ENCODE measurements around the gene ADIRF. TPM values are rescaled to one million over a fixed set of nuclear protein-coding genes. Genes with fewer than 3 reads are reported as not detected.
"Not testable (repeated sequence)": the region's sequence is repeated elsewhere in the genome, so short reads cannot be mapped to it uniquely, and the experiment has no call there.

The ADIRF gene
- total RNA-seq, 1 donor from 2014 or later: 43.2 TPM

GRCh38 chr10:86944471-86944870 is 23.8 kb upstream of the ADIRF start:
- DNase-seq (no peak), ATAC-seq (ENCODE audit: poor library complexity) (no peak)
- intact Hi-C loops (cut with DNase I): no loop called here

- ATAC-seq (ENCODE audit: poor library complexity) (no peak), DNase-seq (no peak)
- intact Hi-C loops (cut with DNase I): no loop called here
Observed at GRCh38 chr10:86944907-86945306, 23.4 kb upstream of the ADIRF start.

DNA sequence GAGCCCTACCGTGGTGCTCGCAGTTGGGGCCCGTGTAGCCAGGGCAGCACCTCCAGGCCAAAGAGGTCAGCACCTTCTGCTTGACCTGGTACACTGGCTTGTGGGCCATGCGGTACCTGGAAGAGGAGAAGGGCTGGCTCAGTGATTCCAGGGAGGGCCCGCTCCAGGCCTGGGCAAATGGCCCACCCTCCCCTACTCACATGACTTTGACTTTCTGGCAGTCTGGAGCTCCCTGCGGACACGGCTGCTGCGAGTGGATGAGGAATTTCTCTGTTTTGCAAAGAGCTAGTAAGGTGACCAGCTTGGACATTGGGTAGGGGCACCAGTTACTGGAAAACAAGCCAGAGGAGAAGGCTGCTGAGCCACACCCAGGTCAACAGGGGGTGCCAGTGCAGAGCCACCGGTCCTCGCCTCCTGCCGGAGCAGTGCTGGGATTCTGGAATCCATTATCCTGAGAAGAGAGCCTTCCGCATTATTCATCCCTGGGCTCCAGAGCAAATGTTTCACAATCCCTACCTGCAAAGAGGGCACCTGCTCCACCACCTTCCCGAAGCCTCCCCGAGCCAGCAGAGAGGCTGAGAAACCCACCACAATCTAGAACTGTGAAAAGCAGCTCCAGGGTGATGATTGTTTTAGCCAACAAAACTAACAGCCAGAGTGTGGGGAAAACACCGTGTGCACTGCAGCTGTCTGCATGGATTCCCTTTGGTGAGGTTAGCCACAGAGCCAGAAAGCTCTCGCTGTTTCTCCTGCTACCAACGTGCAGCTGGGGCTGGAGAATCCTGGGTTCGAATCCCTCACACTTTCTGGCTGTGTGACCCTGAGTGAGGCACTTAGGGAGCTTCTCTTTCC is 22.7 kb upstream of the ADIRF start:
- DNase-seq: peak; percentile 62

DNA sequence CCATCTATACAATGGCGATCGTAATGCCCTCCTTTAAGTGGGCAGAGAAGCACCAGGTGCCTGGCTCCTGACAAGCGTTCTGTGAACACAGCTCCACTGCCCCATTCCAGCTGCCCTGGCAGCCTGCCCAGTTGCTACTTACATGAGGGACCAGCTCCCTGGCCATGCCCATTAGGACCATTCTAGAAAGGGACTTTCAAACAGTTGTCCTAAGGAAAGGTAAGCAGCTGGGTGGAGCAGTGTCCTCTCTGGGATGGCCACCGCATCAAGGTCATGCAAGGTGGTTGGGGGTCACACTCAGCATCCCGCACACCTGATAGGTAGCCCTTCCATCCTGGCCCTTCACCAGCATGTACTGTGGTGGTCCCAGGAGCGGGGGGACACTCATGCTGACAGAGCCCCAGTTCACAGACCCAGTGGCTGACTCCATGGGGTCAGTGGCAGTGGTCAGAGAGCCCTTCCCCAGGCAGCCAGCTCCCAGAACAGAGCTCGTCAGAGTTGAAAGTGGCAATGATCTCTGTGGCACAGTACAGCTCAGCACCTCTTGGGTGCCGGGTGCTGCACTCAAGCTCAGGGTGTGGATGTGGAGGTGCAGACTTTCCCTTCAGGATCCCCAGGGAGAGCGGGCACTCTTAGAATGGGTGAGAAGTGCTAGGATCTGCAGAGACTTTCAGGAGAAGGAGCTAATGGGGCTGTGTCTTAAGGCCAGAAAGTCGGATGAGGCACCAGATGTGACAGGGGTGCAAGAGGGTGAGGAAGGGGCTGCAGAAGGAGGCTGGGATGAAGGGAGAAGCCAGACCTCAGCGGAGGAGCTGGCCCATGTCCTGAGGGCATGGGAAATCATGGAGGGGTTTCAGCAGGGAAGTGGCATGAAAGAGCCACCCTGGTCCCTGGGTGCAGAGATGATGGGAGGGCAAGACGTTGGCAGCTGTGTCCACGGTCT is 21.8 kb upstream of the ADIRF start:
- peak; percentile 39 for ATAC-seq (ENCODE audit: poor library complexity)
- peak; percentile 83 for DNase-seq
- intact Hi-C loops (cut with DNase I): no loop called here

More for the DNA sequence above, 22.7 kb upstream of the ADIRF start:
- ATAC-seq (ENCODE audit: poor library complexity): peak; percentile 48
- intact Hi-C loops (cut with DNase I): no loop called here

GRCh38 chr10:86947806-86948205 is 20.5 kb upstream of the ADIRF start:
- intact Hi-C loops (cut with DNase I); ATAC-seq (ENCODE audit: poor library complexity); DNase-seq: not testable (repeated sequence)

- DNase-seq (no peak), ATAC-seq (ENCODE audit: poor library complexity) (no peak)
- intact Hi-C loops (cut with DNase I): no loop called here
Observed at GRCh38 chr10:86950349-86950748, 17.9 kb upstream of the ADIRF start.

GRCh38 chr10:86951184-86951761 is 17.0 kb upstream of the ADIRF start:
- intact Hi-C loops (cut with DNase I): no loop called here
- DNase-seq (no peak), ATAC-seq (ENCODE audit: poor library complexity) (no peak)

DNA sequence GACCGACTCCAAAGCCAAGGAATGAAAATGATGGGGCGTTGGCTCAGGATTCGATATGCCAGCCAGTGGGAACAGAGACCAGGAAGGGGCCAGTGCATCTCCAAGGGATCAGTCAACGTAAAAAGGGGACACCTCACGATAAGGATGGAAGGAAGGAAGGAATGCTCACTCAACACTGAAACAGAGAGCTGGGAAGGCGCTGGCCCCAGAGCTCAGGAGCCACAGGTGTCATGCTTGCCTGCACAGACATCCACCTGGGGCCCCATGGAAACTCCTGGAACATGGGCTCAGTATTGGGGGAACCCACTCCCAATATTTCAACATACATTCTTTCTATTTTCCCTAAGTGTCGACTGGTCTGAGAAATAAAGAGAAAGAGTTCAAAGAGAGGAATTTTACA is 16.2 kb upstream of the ADIRF start:
- ATAC-seq (ENCODE audit: poor library complexity) (no peak), DNase-seq (no peak)
- intact Hi-C loops (cut with DNase I): no loop called here

DNA sequence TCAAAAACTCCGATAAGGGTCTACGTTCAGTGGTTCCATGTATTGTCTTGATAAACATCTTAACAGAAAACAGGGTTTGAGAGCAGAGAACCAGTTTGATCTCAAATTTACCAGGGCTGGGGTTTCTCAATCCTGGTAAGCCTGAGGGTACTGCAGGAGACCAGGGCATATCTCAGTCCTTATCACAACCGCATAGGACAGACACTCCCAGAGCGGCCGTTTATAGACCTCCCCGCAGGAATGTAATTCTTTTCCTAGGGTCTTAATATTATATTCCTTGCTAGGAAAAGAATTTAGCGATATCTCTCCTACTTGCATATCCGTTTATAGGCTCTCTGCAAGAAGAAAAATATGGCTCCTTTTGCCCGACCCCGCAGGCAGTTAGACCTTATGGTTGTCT is 15.6 kb upstream of the ADIRF start:
- ATAC-seq (ENCODE audit: poor library complexity); DNase-seq; intact Hi-C loops (cut with DNase I): not testable (repeated sequence)

DNA sequence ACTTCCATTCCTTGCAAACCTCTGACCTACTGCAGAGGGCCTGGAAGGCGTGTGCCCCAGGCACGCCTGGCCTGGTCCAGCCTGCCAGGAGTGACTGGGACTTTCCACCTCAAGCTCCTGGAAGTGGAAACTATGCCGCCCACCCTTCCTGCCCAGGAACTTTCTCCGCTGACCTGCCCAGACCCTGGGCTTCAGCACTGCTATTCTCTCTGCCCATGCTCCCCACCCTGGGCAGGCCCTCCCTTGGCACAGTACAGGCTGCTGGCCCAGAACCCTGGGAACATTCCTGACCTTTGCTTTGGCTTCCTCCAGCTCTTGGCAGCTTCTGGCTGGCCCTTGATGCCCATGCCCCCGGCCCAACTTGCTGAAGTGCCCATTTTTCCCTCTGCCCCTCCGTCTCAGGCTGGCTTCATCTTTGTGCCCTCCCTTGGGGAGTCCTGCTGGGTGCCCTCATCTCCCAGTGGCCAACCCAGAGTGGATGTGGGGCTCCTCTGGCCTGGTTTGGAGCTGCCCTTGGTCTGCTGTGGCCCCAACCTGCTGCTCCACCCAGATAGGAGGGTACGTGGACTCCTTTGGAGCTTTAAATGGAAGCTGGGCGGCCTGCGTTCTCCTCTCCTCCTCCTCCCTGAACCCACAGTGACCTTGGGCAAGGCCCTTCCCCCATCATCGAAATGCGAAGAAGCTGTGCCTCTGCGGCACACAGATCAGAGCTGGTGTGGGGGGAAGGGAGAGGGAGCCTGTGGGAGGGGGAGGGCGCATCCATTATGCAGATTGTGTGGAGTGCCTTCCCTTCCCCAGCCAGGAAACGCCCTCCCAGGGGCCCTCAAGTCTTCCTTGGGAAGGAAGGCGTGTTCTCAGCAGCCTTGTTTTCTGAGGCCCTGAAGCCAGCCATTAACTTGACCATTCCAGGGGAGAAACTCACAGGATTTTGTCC is 14.3 kb upstream of the ADIRF start:
- intact Hi-C loops (cut with DNase I): no loop called here
- peak; percentile 79 for DNase-seq
- peak; percentile 75 for ATAC-seq (ENCODE audit: poor library complexity)

- peak; percentile 34 for DNase-seq
- ATAC-seq (ENCODE audit: poor library complexity): no peak
- intact Hi-C loops (cut with DNase I): no loop called here
Observed at GRCh38 chr10:86954681-86955500, 13.4 kb upstream of the ADIRF start.

- ATAC-seq (ENCODE audit: poor library complexity): no peak
- peak; percentile 51 for DNase-seq
- intact Hi-C loops (cut with DNase I): no loop called here
Observed at GRCh38 chr10:86955501-86956194, 12.6 kb upstream of the ADIRF start.

DNA sequence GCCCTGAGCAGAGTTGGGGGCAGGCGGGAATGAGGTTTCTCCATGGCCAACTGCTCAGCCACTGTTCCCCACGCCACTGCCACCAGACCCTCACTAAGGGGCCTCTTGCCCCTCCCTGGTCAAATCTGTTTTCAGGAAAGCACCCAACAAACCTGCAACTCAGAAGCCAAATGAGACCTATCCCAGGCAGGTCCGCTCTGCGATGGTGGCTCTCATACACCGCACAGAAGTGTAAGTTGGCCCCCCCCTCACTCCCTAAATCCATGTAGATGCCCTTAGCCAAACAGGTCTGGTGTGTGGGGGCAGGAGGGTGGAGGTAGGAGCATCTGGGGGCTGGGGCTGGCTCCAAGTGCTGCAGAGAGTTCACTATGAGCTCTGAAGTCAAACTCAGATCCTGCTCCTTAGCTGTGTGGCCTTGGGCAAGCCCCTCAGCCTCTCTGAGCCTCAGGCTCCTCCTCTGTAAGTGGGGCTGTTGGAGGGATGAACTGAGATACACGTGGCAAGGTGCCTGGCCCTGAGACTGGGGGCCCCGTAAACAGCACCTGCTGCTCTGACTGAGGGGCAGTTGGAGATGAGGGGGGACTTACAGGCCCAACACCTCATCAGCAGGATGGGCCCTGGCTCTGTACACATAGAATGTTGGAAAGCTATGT is 12.0 kb upstream of the ADIRF start:
- intact Hi-C loops (cut with DNase I): no loop called here

DNA sequence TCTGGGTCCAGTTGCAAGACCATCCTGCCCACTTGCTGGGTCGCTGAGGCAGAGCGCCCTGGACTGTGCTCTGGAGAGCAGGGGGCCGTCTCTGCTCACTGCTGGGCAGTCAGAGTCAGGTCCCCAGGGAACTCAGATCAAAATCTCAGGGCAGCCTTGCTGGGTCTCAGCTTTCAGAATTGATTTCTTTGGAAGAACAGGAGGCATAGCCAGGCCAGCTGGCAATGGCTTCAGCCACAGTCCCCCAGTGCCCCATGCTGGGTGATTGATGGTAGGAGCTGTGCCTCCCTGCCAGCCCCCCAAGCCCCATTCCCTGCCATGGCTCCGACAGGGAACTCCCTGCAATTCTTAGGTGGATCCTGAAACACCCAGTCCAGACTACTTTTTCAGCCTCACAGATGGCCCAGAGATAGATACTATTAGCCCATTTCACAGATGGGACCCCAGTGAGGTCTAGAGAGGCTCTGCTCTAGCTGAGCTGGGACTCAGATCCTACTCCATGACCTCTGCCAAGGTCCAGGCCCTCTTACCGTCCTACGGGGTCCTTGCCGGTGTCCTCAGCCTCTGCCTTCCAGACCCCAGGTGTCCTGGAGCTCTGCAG is 11.3 kb upstream of the ADIRF start:
- ATAC-seq (ENCODE audit: poor library complexity) (no peak), DNase-seq (peak; percentile 43)
- intact Hi-C loops (cut with DNase I): no loop called here

More for the DNA sequence above, 12.0 kb upstream of the ADIRF start:
- peak; percentile 37 for DNase-seq
- no peak for ATAC-seq (ENCODE audit: poor library complexity)

GRCh38 chr10:86957471-86958115 is 10.7 kb upstream of the ADIRF start, which contains the start of gene MMRN2:
TSS of gene MMRN2 (minus strand) at chr10:86957615. CDS start at chr10:86957541, 74 bp downstream.
- ATAC-seq (ENCODE audit: poor library complexity): no peak
- DNase-seq: peak; percentile 60
- intact Hi-C loops (cut with DNase I): no loop called here

Measured in Right ventricle myocardium superior (tissue), 1 donor.